NB4 (cell line): ENCODE measurements around the gene LRP1B.

Source experiments
- CTCF ChIP-seq: IDR thresholded peaks from one replicate; pipeline ENCODE4 v1.5.1; 2012; ENCODE audit warnings: low read depth, low read length
- POLR2A ChIP-seq: IDR thresholded peaks from 2 replicates; pipeline ENCODE4 v1.6.1; 2011; ENCODE audit warnings: mild to moderate bottlenecking; ENCODE audit not compliant: insufficient read length; ENCODE audit errors: extremely low read depth

DNA sequence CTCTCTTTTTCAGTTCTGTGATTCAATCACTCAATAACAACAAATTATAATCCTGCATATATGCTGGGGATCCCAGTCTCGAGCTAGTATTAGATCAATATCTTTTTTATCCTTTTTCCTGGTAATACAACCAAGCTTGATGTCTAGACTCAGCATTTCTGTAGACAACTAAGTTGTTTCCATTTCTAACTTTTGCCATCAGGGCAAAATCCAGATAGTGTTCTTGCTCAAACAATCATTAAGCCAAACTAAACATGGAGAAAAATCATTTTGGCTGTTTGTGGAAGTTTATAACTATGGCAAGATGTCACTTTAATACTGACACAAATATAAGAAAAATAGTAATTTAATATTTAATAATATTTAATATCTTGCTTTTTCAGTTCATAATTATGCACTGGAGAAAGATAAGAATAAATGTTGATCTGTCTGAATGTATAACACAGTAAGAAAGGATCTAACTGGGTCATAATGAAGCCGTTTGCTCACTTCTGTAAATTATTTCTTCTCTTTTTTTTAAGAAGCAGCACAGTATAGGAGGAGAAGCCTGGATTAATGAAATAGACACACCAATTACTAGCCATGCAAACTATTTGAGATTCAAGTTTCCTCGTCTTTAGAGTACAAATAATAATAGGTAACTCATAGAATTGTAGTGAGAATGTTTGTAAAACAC lies 979.1 kb downstream of the LRP1B start:
- TF ChIP-seq CTCF (no peak), POLR2A (no peak)
